Activated CD4-positive, CD25-positive, alpha-beta regulatory T cell treated with anti-CD3 and anti-CD28 coated beads, Interleukin-2, amount 50 U/mL, for 24 hours (primary cell): ENCODE results near the gene HABP2.

Experiments used
- ATAC-seq, 2 donors: fragments of 150-1000 bp; cut with Tn5 transposase; one replicate each; pipeline ENCODE4 v1.10.0; 2021; ENCODE audit warnings: mild to moderate bottlenecking in 1 of 2, moderate library complexity in 1 of 2

The HABP2 gene

GRCh38 chr10:113560071-113560470 is 7.2 kb downstream of the HABP2 start:
- ATAC-seq = no peak

- no peak for ATAC-seq
Measured at GRCh38 chr10:113561214-113561613, 8.4 kb downstream of the HABP2 start.

DNA sequence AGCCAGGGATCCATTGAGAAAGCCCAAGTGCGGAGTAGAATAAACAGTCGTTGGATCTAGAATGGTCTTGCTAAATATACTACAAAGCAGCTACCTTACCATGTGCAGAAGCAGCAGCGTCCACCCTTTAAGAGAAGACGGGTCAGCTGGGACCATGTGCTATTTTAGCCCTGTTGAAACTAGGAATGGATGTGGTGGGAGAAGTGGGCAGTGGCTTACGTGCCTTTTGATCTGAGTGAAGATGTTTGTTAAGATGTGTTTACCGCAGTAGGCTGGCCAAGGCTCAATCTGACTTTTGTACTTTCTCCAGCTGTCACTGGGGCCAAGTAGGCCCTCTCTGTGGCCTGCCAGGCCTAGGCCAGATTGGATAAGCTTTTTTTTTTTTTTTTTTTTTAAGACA is 9.2 kb downstream of the HABP2 start:
- ATAC-seq = no peak

DNA sequence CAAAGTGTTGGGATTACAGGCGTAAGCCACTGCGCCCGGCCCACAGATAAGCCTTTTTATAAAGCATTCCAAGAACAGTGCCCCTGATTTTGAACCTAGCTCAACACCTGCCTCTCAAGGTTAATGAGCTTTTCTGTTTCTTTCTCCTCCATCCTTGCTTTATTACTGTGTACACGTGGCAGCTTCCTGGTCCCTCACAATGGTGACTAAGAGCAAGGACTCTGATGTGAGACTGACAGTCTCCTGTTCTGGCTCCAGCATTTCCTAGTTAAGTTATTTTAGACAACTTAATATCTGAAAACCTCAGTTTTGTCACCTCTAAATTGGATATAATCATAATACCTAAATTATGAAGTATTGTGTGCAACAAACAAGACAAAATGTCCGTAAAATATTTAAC is 9.9 kb downstream of the HABP2 start:
- ATAC-seq = no peak

- ATAC-seq = peak; percentile 67 to 75
Measured at GRCh38 chr10:113563306-113564088, 10.6 kb downstream of the HABP2 start.

- ATAC-seq = no peak
Measured at GRCh38 chr10:113565364-113565763, 12.5 kb downstream of the HABP2 start.

DNA sequence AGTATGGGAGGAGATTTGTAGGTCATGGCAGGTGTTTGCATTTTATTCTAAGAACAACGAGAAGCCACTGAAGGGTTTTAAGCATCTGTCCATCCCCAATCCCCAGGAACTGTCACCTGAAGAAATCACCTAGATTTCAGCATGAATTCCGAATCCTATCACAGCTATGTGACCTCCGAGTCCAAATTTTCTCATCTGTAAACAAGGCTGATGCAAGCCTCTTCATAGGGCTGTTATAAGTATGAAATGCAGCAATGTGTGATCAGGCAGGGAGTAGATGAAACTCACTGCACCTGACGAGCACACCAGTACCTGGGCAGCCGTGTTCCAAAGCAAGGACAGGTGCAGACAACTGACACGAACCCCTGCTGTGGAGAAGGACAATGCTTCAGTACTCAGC is 14.0 kb downstream of the HABP2 start:
- no peak for ATAC-seq

GRCh38 chr10:113569576-113569975 is 16.7 kb downstream of the HABP2 start:
- no peak for ATAC-seq

- no peak for ATAC-seq
Measured at GRCh38 chr10:113572520-113573290, 19.9 kb downstream of the HABP2 start.

DNA sequence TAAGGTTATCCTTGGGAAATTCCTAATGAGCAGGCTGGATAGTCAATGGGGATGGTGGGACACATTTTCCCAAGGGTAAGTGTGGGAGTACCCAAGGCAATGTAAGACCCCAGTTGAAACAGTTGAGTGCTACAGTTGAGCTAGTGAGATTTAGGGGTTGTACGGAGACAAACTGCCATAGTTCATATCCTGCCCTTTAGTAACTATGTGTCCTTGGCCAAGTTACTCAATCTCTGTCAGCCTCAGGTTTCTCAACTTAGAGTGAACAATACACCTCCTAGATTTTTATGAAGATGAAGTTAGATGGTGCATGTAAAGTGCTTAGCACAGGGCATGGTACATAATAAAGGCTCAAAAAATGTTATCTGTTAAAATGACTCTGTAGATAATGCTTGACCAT is 20.5 kb downstream of the HABP2 start:
- no peak for ATAC-seq

DNA sequence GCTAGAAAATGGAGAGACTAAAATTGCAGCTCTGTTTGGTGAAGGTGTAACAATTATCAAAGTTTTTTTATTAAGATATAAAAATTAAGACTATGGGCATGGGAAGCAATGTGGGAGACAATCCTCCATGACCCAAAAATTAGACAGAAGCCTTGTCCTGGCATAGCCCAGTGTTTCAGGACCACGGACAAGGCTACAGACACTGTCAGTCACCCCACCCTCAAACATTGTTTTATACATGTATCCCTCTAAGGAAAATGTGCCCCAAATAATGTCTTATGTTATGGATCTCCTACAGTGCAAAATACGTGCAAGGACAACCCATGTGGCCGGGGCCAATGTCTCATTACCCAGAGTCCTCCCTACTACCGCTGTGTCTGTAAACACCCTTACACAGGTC is 24.0 kb downstream of the HABP2 start:
- no peak for ATAC-seq

GRCh38 chr10:113578773-113579172 is 25.9 kb downstream of the HABP2 start:
- no peak for ATAC-seq

DNA sequence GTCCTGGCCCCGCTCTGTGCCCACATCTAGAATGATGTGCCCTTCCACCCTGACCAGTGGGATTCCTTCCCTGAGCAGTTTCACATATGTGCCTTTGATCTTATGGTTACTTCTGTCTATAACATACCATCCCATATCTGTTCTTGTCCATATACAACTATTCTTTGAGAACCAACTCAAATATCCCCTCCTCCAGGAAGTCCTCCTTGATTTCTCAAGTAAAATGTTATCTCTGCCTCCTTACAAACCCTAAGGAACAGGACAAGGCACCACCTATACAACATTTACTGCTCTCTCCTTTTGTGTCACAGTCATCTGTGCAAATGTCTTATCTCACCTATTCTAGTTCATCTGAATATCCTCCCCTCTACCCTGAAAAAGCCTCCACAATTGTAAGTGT is 28.2 kb downstream of the HABP2 start:
- ATAC-seq = no peak

DNA sequence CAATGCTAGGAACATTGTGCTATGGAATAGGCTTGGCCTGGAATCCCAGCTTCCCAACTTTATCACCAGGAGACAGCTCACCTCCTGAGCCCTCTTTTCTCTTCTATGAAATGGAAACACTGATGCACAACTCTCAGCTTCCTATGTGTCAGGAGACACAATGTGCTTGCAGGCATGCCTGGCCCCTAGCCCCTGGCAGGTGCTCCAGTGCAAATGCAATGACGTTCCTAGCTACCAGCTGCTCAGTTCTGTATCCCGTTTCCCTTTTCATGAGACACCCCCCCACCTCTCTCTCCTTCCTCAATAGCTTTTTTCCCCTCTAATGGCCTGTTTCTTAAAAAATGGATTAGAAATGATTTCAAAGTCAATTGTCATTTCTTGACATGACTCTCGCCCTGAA is 30.7 kb downstream of the HABP2 start:
- no peak for ATAC-seq

DNA sequence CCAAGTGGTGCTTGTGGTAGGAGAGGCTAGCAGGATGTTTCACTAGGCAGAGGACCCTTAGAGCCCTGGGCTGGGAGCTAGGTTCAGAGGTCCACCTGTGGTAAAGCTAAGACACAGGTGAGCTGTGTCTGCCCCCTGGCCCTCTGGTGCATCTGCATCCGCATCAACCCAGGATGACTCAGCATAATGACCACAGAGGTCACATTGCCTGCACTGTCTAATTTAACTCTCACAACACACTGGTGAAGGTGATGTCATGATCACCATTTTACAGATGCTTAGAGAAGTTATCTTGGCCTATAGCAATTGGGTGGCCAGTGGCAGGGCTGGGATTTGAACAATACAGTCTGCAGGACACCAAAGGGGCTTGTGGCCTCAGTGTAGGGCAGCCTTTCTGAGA is 33.1 kb downstream of the HABP2 start:
- no peak for ATAC-seq

GRCh38 chr10:113589201-113589770 is 36.4 kb downstream of the HABP2 start:
- ATAC-seq = no peak

DNA sequence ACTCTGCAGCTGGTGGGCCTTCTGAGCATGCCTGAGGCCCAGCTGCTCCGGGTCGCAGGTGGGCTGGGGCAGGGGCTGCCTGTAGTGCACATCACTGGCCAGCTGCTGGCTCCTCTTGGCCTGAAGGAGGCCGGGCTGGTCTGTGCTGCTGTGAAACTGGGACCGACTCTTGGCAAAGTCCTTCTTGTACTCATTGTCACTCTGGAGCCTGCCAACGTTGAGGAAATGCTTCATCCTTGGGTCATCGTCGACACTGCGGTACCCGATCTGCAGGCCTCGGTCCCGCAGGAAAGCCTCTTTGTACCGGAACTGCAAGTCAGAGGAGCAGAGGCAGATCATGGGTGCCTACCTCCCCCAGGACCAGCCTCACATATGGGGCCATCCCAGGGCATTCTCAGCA is 37.7 kb downstream of the HABP2 start:
- no peak for ATAC-seq

- ATAC-seq = no peak
Measured at GRCh38 chr10:113592380-113592779, 39.5 kb downstream of the HABP2 start.

GRCh38 chr10:113594652-113595051 is 41.8 kb downstream of the HABP2 start:
- ATAC-seq = no peak

- ATAC-seq = no peak
Measured at GRCh38 chr10:113600569-113600968, 47.7 kb downstream of the HABP2 start.

DNA sequence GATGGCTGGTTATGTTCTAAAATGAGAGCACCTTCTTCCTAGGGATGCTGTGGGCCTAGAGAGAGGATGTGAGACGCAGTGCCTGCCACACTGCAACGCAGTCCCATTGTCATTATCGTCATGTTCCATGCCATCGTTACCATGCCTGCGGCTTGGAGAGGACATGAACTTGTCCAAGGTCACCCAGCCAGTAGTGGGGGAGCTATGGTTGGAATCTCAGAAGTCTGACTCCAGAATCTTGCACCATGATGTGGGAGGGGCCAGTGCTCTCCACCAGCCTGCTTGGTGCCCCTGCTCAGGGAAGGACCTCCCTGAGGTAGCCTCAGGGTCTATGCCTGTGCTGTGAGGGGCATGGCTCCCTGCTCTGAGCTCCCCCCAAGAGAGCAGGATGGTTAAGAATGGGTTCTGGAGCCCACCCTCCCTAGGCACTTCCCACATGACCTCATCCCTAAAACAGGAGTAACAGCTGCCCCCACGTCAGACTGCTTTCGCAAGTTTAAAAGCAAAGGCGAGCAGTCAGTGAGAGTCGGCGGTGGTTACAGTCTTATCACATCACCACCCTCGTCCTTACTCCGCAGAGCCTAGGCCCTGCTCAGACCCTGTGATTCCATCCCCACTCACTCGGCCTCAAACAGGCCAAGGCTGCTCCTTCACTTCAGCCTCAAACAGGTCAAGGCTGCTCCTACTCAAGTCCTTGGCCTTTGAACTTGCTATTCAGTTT is 50.4 kb downstream of the HABP2 start:
- ATAC-seq = no peak

DNA sequence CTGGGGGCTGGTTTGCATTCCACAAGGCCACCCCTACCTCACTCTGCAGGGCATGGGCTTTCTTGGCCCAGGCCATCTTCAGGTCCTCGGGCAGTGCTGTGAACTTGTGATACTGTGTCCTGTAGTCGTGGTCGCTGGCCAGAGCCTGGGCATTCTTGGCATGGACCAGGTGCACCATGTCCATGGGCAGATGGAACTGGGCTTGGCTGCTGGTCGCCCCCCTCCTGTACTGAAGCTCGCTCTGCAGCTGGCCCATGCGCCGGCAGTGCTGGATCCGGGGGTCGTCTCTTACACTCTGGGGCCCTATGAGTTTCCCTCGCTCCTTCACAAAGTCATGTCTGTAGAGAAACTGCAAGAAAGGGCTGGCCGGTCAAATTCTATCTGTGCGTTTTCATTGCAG is 51.7 kb downstream of the HABP2 start:
- ATAC-seq = no peak

DNA sequence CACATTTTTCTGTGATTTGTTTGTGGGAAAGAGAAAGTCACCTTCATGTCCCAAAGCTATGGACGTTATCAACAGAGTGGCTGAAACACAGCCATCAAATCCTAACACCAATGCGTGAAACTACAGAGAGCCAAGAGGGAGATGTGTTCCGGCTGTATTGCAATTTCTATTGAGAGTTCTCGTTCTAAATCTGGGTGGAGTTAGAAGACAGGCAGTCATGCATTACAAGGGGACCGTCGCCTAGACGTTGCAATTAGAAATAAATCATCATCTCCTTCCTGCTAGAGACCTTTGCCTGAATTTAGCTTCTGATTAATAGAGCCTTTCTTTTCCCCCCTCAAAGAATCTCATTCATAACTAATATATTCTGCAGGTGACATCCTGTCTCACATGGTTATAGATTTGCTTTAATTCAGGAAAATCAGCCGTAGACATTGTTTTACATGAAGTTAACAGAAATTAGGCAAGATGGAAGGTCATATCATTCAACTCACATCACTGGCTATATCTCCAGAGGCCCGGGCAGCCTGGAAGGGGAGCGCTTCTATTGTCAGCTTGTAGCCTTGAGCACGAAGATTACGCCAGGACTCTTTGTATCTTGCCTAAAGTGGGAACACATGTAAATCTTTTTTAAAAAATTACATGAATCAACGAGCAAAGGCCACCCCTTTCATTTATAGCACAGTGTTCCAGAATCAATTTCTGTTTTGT is 52.6 kb downstream of the HABP2 start:
- no peak for ATAC-seq
